BJ (cell line): Measurements from ENCODE around the gene PSD2. TPM values are rescaled to one million over a fixed set of nuclear protein-coding genes. Genes with fewer than 3 reads are reported as not detected.

Source experiments
- CTCF ChIA-PET: fragments of 350-600 bp; formaldehyde crosslinking; extraction: SDS; loops from one replicate; lab custom pipeline; 2021; ENCODE audit warnings: antibody characterized with exemption, inconsistent platforms; lab: Yijun Ruan, JAX
- POLR2A ChIA-PET: fragments of 300-600 bp; sonication (Branson Sonifier 250); formaldehyde crosslinking; extraction: SDS; loops from one replicate; lab custom pipeline; 2021; ENCODE audit warnings: antibody characterized with exemption; lab: Charles Lee
- DNase-seq: peaks from one replicate; pipeline ENCODE4 v3.0.0-alpha.2; 2011; ENCODE audit warnings: low read depth
- H3K27me3 ChIP-seq: 2 replicates; pipeline ENCODE4 v1.6.0; 2011; ENCODE audit warnings: low read length; ENCODE audit not compliant: control insufficient read depth, insufficient read depth
- H3K36me3 ChIP-seq: 2 replicates; pipeline ENCODE4 v1.5.1; 2011; ENCODE audit warnings: low read length; ENCODE audit not compliant: control insufficient read depth, insufficient read depth
- H3K4me3 ChIP-seq: 2 replicates; pipeline ENCODE4 v1.5.1; 2011; ENCODE audit warnings: low read depth, mild to moderate bottlenecking, control low read depth, low read length
- CTCF ChIP-seq: IDR thresholded peaks from 2 replicates; pipeline ENCODE4 v1.5.1; 2011; ENCODE audit warnings: low read depth, mild to moderate bottlenecking, control low read depth, inconsistent platforms, low read length, moderate library complexity; ENCODE audit not compliant: insufficient read depth
- polyA plus RNA-seq: library from polyadenylated mRNA; depleted of rRNA; stranded (reverse); fragments of >200 nt; gene quantifications from 2 replicates; pipeline ENCODE4 v1.2.3, GENCODE V29; 2011

The PSD2 gene
- polyA plus RNA-seq, 1 experiment: 0.04 TPM

DNA sequence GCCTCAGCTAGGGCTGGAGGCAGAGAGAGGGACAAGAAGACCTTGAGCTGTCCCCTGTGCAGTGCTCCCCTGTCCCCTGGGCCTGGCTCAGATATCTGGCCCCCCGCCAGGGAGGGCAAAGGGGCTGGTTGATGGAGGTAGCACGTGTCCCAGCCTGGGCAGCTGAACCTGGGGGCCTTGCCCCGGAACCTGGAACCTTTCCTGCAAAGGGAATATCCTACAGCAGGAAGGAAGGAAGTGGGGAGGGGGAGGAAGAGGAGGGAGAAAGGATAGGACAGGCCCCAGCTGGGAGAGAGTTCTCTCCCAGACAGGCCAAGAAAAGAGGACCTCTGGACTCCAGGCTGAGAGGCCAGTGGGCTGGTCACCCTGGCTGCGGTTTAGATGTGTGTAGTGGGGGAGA, 27.6 kb upstream of the PSD2 start:
- ChIA-PET CTCF (interaction anchor here (0.6 to 16.9 kb wide), 6 partner anchors 9 to 134 kb away, joined by 3 to 498 read pairs (median 36); partner anchors contain the start of gene CXXC5), POLR2A (no interaction called here)
- Histone ChIP-seq H3K36me3 (no peaks in the 10 kb centered on the region), H3K4me3 (no peak overlapping the region), H3K27me3 (peaks cover 13% of the 10 kb centered on the region)
- no peak for TF ChIP-seq CTCF
- DNase-seq: no peak

DNA sequence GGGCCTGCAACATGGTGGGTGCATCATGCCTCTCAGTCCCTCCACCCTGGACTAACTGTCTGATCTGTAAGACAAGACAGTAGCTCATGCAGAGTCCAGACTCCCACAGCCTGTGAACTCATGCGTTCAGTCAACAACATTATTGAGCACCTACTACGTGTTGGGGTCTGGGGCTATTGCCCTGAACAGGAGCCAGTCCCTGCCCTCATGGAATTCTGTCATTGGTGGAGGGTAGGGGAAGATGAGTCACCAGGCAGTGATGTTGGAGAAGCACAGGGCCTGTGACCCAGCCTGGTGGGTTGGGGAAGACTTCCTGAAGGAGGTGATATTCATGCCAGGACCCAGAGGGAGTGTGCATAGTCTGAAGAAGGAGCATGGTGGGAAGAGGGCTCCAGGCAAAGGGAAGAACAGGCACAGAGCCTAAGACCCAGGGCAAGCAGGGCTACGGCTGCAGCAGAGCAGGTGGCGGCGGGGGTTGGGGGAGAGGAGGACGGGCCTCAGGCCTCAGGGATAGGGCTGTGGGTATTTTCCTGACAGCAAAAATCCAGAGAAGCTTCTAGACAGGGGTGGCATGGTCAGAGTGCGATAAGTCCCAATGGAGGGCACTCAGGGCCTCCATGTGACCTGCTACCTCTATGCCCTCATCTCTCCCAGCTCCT, 26.7 kb upstream of the PSD2 start:
- ChIA-PET CTCF (interaction anchor here (2.3 to 16.9 kb wide), 3 partner anchors 8 to 135 kb away, joined by 11 to 498 read pairs (median 23); no protein-coding TSS in a partner anchor), POLR2A (no interaction called here)
- H3K27me3 ChIP-seq: peaks cover 9% of the 10 kb centered on the region
- no peak for TF ChIP-seq CTCF
- H3K4me3 ChIP-seq: no peak overlapping the region
- no peaks in the 10 kb centered on the region for H3K36me3 ChIP-seq
- DNase-seq: no peak

DNA sequence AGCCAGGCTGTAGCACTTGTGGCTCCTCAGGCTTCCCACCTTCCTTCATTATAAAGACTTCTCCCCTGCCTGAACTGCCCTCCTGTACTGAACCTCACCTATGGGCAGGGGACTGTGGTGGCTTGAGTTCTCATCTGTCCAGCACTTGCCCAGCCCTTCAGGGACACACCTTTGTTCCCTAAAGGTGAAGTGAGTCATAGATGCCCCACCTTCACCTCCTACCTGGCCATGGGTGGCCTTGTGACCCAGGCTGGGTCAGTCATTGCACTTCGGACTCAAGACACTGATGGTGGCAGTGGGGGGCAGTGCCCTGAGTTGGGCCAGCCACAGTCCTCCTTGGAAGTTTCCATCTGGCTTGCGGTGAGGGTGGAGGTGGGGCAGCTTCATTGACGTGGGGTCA, 26.1 kb upstream of the PSD2 start:
- Histone ChIP-seq H3K27me3 (peaks cover 6% of the 10 kb centered on the region), H3K4me3 (no peak overlapping the region), H3K36me3 (no peaks in the 10 kb centered on the region)
- TF ChIP-seq CTCF: no peak
- no peak for DNase-seq
- POLR2A ChIA-PET: no interaction called here
- CTCF ChIA-PET: interaction anchor here (1.4 to 16.9 kb wide), 3 partner anchors 18 to 135 kb away, joined by 3 to 498 read pairs (median 23); no protein-coding TSS in a partner anchor

DNA sequence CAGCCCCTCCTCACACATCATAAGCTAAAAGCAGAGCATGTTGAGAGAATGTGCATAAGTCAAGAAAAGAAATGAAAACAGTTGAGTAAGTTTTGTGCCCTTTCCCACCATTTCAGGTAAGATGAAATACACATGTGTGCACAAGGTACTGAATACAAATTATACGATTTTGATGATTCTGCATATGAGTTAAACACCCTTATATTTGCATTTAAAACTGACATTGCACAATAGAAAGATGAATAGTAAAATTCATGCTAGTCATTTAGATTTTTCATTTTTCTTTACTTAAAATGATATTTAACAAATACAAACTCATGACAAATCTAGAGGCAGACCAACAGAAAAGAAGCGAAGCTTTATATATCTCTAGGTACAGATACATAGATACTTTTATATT, 24.9 kb upstream of the PSD2 start:
- ChIA-PET CTCF (interaction anchor here (1.1 to 16.9 kb wide), 4 partner anchors 17 to 136 kb away, joined by 3 to 498 read pairs (median 6); no protein-coding TSS in a partner anchor), POLR2A (no interaction called here)
- Histone ChIP-seq H3K36me3 (no peaks in the 10 kb centered on the region), H3K4me3 (no peak overlapping the region), H3K27me3 (peaks cover 6% of the 10 kb centered on the region)
- DNase-seq: no peak
- TF ChIP-seq CTCF: no peak

DNA sequence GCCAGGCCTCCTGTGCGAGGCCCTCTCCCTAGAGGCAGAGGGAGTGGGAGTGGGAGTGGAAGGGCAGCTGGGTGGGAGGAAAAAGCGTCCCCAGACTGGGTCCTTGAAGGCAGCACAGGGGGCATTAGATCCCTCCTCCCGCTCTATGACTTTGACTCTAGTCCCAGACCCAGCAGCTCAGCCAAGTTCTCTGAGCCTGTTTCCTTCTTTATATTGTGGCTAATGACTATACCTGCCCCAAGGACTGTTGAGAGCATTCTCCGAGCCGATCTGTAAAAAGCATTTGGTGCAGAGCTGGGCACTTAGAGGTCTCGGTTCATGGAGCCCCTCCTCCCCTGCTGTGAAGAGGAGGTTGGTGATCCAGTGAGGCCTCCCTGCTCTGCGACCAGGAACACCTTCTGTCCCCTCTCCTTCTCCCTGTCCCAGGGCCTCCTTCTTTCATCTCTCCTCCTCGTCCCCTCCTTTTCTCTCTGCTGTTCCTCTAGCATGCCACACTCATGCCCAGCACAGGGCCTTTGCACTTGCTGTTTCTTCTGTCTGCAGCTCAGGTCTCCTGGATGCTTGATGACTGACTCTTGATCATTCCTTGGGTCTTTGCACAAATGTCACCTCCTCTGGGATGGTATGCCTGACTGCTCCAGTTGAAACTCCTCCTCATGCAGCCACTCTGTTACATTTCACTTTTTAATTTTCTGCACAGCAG, 23.4 kb upstream of the PSD2 start:
- ChIA-PET CTCF (interaction anchor here (1.2 to 16.9 kb wide), 3 partner anchors 11 to 138 kb away, joined by 4 to 498 read pairs (median 8); no protein-coding TSS in a partner anchor), POLR2A (no interaction called here)
- no peak for DNase-seq
- TF ChIP-seq CTCF: no peak
- Histone ChIP-seq H3K36me3 (no peaks in the 10 kb centered on the region), H3K27me3 (peaks cover 9% of the 10 kb centered on the region), H3K4me3 (no peak overlapping the region)
